GM23338 (cell line): Measurements from ENCODE around the gene CNTNAP5. TPM values are rescaled to one million over a fixed set of nuclear protein-coding genes. Genes with fewer than 3 reads are reported as not detected.

Experiments
- ATAC-seq: fragments of 200-7000 bp; cut with Tn5 transposase; 3 replicates; pipeline ENCODE4 v1.9.1; 2020
- DNase-seq: peaks from one replicate; pipeline ENCODE4 v3.0.0-alpha.2; 2015; ENCODE audit warnings: low spot score
- H2AFZ ChIP-seq: fragments of 200-600 bp; sonication (generic); 2 replicates; pipeline ENCODE4 v1.8.0; 2016; ENCODE audit warnings: antibody characterized with exemption, mild to moderate bottlenecking, moderate library complexity
- H3F3A ChIP-seq: fragments of 200-600 bp; sonication (generic); replicated peaks from 2 replicates; pipeline ENCODE4 v1.8.0; 2017; ENCODE audit warnings: antibody characterized with exemption, mixed run types, low read depth
- H3K27ac ChIP-seq: fragments of 200-600 bp; sonication (generic); 2 replicates; pipeline ENCODE4 v1.6.1; 2016; ENCODE audit warnings: low read depth
- H3K27me3 ChIP-seq: fragments of 200-600 bp; sonication (generic); 2 replicates; pipeline ENCODE4 v1.8.0; 2016; ENCODE audit warnings: mild to moderate bottlenecking, mixed run types, moderate library complexity; ENCODE audit not compliant: insufficient read depth
- H3K36me3 ChIP-seq: fragments of 200-600 bp; sonication (generic); 2 replicates; pipeline ENCODE4 v1.8.0; 2016; ENCODE audit warnings: mild to moderate bottlenecking; ENCODE audit not compliant: insufficient read depth
- H3K4me1 ChIP-seq: fragments of 200-600 bp; sonication (generic); 2 replicates; pipeline ENCODE4 v1.8.0; 2016; ENCODE audit warnings: mild to moderate bottlenecking, moderate library complexity; ENCODE audit not compliant: insufficient read depth
- H3K4me2 ChIP-seq: fragments of 200-600 bp; sonication (generic); 2 replicates; pipeline ENCODE4 v1.7.1; 2017; ENCODE audit warnings: mixed run types
- H3K4me3 ChIP-seq: fragments of 200-600 bp; sonication (generic); 2 replicates; pipeline ENCODE4 v1.6.1; 2016; ENCODE audit warnings: mixed run types
- H3K79me2 ChIP-seq: fragments of 200-600 bp; sonication (generic); replicated peaks from 2 replicates; pipeline ENCODE4 v1.8.0; 2017; ENCODE audit warnings: mild to moderate bottlenecking; ENCODE audit not compliant: insufficient read depth
- H3K9me2 ChIP-seq: fragments of 200-600 bp; sonication (generic); 2 replicates; pipeline ENCODE4 v1.8.0; 2017; ENCODE audit not compliant: insufficient read depth
- H4K20me1 ChIP-seq: fragments of 200-600 bp; sonication (generic); replicated peaks from 2 replicates; pipeline ENCODE4 v1.8.0; 2017; ENCODE audit warnings: mild to moderate bottlenecking; ENCODE audit not compliant: insufficient read depth
- H3K27ac Mint-ChIP-seq: 2 replicates; pipeline ENCODE4 v1.8.0; 2020; ENCODE audit warnings: inconsistent platforms, mild to moderate bottlenecking, moderate library complexity, mixed read lengths
- H3K27me3 Mint-ChIP-seq: 3 replicates; pipeline ENCODE4 v1.8.0; 2022; ENCODE audit warnings: low read depth, mild to moderate bottlenecking, moderate library complexity, mixed read lengths, inconsistent platforms; ENCODE audit not compliant: insufficient read depth, poor library complexity
- H3K36me3 Mint-ChIP-seq: 3 replicates; pipeline ENCODE4 v1.8.0; 2021; ENCODE audit warnings: low read depth, mild to moderate bottlenecking, inconsistent platforms, moderate library complexity, mixed read lengths
- H3K4me1 Mint-ChIP-seq: 3 replicates; pipeline ENCODE4 v1.8.0; 2020; ENCODE audit warnings: mild to moderate bottlenecking, inconsistent platforms, mixed read lengths
- H3K4me3 Mint-ChIP-seq: 3 replicates; pipeline ENCODE4 v1.8.0; 2021; ENCODE audit warnings: moderate library complexity, mild to moderate bottlenecking, inconsistent platforms, mixed read lengths
- H3K9me3 Mint-ChIP-seq: 3 replicates; pipeline ENCODE4 v1.8.0; 2020; ENCODE audit warnings: moderate library complexity, mild to moderate bottlenecking, inconsistent platforms, mixed read lengths
- CREB1 ChIP-seq: fragments of 250-450 bp; sonication (Bioruptor Pico); IDR thresholded peaks from 2 replicates; pipeline ENCODE4 v1.5.0; 2020; ENCODE audit warnings: low read depth, mild to moderate bottlenecking, moderate library complexity
- CTCF ChIP-seq, 2 experiments: fragments of 200-600 bp in 1 of 2; sonication (generic) in 1 of 2; conservative IDR thresholded peaks; 2 replicates each; pipeline versions ENCODE4 v1.5.1 to v1.6.1; 2016 to 2017; ENCODE audit warnings: antibody characterized with exemption in 2 of 2, low read depth in 2 of 2, mild to moderate bottlenecking in 2 of 2, moderate library complexity in 1 of 2
- ETS1 ChIP-seq: IDR thresholded peaks from 2 replicates; pipeline ENCODE4 v1.6.1; 2016; ENCODE audit warnings: antibody characterized with exemption
- EZH2 ChIP-seq: fragments of 200-600 bp; sonication (generic); IDR thresholded peaks from one replicate; pipeline ENCODE4 v1.8.0; 2017; ENCODE audit warnings: antibody characterized with exemption, mild to moderate bottlenecking, low read depth; ENCODE audit not compliant: unreplicated experiment
- EZH2phosphoT487 ChIP-seq: fragments of 200-600 bp; sonication (generic); IDR thresholded peaks from one replicate; pipeline ENCODE4 v1.8.1; 2018; ENCODE audit warnings: antibody characterized with exemption; ENCODE audit not compliant: unreplicated experiment
- JUNB ChIP-seq: IDR thresholded peaks from one replicate; pipeline ENCODE4 v1.6.1; 2016; ENCODE audit warnings: antibody characterized with exemption; ENCODE audit not compliant: unreplicated experiment
- NANOG ChIP-seq: IDR thresholded peaks from 2 replicates; pipeline ENCODE4 v1.6.1; 2016; ENCODE audit warnings: antibody characterized with exemption, borderline replicate concordance
- POLR2AphosphoS5 ChIP-seq: IDR thresholded peaks from 2 replicates; pipeline ENCODE4 v1.6.1; 2016; ENCODE audit warnings: antibody characterized with exemption, low read depth
- REST ChIP-seq: IDR thresholded peaks from one replicate; pipeline ENCODE4 v1.6.1; 2018; ENCODE audit warnings: antibody characterized with exemption; ENCODE audit not compliant: unreplicated experiment
- STAT1 ChIP-seq: IDR thresholded peaks from one replicate; pipeline ENCODE4 v1.6.1; 2016; ENCODE audit warnings: antibody characterized with exemption; ENCODE audit not compliant: unreplicated experiment
- ZNF114 ChIP-seq: fragments of 250-450 bp; sonication (Bioruptor Pico); IDR thresholded peaks from 2 replicates; pipeline ENCODE4 v1.5.0; 2020; ENCODE audit warnings: mild to moderate bottlenecking, moderate library complexity
- ZNF331 ChIP-seq: fragments of 250-450 bp; sonication (Bioruptor Pico); IDR thresholded peaks from 2 replicates; pipeline ENCODE4 v1.5.0; 2020; ENCODE audit warnings: low read depth, mild to moderate bottlenecking, moderate library complexity
- ZNF462 ChIP-seq: fragments of 250-450 bp; sonication (Bioruptor Pico); IDR thresholded peaks from 2 replicates; pipeline ENCODE4 v1.5.0; 2020; ENCODE audit warnings: mild to moderate bottlenecking, moderate library complexity
- polyA plus RNA-seq: library from polyadenylated mRNA; unstranded; fragments of >200 nt; fragmentation: Nextera tagmentation; extraction: Ambion mirVana; gene quantifications from 2 replicates; pipeline ENCODE4 v1.2.1, GENCODE V29; 2016
- total RNA-seq: library from RNA; depleted of rRNA; stranded (reverse); fragments of >200 nt; shearing (Covaris generic); gene quantifications from 2 replicates; pipeline ENCODE4 v1.2.3, GENCODE V29; 2014

CNTNAP5 gene
- total and polyA plus RNA-seq, 2 experiments from 2014 or later, result 0.49 to 0.50 TPM

- no peak overlapping the region for H3K4me3 ChIP-seq
- Mint-ChIP-seq H3K36me3 (no peaks in the 10 kb centered on the region), H3K4me3 (no peak overlapping the region), H3K9me3 (no peaks in the 10 kb centered on the region), H3K27me3 (peaks cover 5% of the 10 kb centered on the region), H3K27ac (no peak overlapping the region), H3K4me1 (peaks cover 29% of the 10 kb centered on the region)
- no peak overlapping the region for H3K4me2 ChIP-seq
- DNase-seq (no peak), ATAC-seq (peak; percentile 31; the same call in 1 of the 3 replicates)
- H2AFZ ChIP-seq, result no peak overlapping the region
- H3K27ac ChIP-seq, result no peak overlapping the region
- no peaks in the 10 kb centered on the region for H3K36me3 ChIP-seq
- 0 out of 2 replicates have a peak, but pooled peaks cover 14% of the 10 kb centered on the region for H3K9me2 ChIP-seq
- H3F3A ChIP-seq, result no peaks in the 10 kb centered on the region
- H3K4me1 ChIP-seq, result peaks cover 32% of the 10 kb centered on the region
- no peaks in the 10 kb centered on the region for H4K20me1 ChIP-seq
- TF ChIP-seq ETS1, result no peak
- no peak for TF ChIP-seq ZNF114 (CRISPR knock-in tag)
- no peak for TF ChIP-seq ZNF331
- TF ChIP-seq NANOG, result no peak
- TF ChIP-seq CREB1 (CRISPR knock-in tag), result no peak
- no peak for TF ChIP-seq STAT1
- no peak for TF ChIP-seq POLR2AphosphoS5
- TF ChIP-seq EZH2phosphoT487, result no peak
- no peak; a peak in 1 of 4 replicates for TF ChIP-seq CTCF (conservative IDR thresholded peaks at IDR 0.05; ENCODE audit: low read depth in 2 of 2)
- TF ChIP-seq ZNF462 (CRISPR knock-in tag), result no peak
- TF ChIP-seq REST, result no peak
- no peak for TF ChIP-seq JUNB
- TF ChIP-seq EZH2, result no peak
- no peaks in the 10 kb centered on the region for H3K79me2 ChIP-seq
- H3K27me3 ChIP-seq, result peaks cover 5% of the 10 kb centered on the region; the same call in 1 of the 2 replicates
These were observed 140.6 kb downstream of the CNTNAP5 start for GRCh38 chr2:124165698-124166097.
